Measurements from ENCODE around the gene CDKAL1. TPM values are rescaled to one million over a fixed set of nuclear protein-coding genes. Genes with fewer than 3 reads are reported as not detected.

CDKAL1 gene
- total and polyA plus RNA-seq, 2 donors from 2014 or later = 4.6 to 20.2 TPM

DNA sequence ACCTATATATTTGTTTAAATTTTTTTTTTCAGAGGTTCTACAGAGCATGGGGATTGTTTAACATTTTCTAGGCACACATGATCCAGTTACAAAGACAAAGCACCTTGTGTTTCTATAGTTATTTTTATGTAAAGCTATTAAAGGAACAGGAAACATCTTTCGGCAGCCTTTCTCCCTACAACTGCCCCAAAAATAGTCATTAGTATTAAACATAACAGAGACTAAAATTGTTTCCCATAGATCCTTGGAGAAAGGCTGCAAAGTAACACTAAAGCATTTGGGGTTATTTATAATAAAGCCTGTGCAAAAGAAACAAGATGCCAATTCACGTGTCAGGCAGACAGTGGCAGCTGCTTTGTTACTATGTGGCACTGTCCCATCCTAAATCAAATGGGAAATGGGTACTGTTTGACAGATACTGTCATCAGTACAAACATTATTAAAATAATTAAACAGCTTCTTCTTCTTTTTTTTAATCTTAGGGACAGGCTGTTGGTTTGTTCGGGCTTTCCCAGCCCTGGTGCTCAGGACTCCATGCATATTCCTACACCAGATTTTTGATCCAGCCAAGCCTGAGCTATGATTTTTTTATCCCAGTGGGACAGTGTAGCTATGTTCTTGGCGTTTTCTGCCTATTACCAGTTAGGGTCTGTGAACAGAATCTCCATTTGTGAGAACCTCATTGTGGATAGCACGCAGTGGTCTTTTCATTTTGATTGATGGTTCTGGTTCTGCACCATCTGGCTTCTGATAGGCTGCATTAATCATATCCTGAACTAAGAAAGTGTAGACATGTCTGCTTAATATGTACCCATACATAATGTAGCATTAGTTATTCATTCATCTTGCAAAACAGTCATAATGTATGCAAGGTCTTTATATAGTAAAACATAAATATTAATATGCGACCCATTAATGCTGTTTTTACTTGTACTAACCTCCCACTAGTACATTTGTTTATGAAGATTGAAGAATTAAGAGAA, 598.9 kb downstream of the CDKAL1 start:
- no peak for FAIRE-seq
- intact Hi-C loops (cut with DNase I) = no loop called here
- DNase-seq = no peak
- Histone ChIP-seq H3K27me3 (ENCODE audit: control insufficient read depth, insufficient read depth, low read length) (no peaks in the 10 kb centered on the region), H3K27ac (ENCODE audit: low read depth in 2 of 2, low read length in 2 of 2) (no peak overlapping the region), H3K9ac (ENCODE audit: low read length in 3 of 3) (no peak overlapping the region), H3K36me3 (ENCODE audit: control insufficient read depth in 2 of 3, insufficient read depth in 3 of 3, low read length in 3 of 3) (no peaks in the 10 kb centered on the region), H3K4me1 (ENCODE audit: control insufficient read depth in 2 of 3, insufficient read depth in 2 of 3, low read depth in 1 of 3, low read length in 3 of 3) (peaks cover 0 to 5% (median 0%) of the 10 kb centered on the region in 3 donors), H3K4me3 (ENCODE audit: low read length in 3 of 3) (no peak overlapping the region), H3K9me3 (ENCODE audit: control insufficient read depth in 2 of 3, insufficient read depth in 1 of 3, low read length in 3 of 3) (no peaks in the 10 kb centered on the region)
- TF ChIP-seq, protein P1, sequence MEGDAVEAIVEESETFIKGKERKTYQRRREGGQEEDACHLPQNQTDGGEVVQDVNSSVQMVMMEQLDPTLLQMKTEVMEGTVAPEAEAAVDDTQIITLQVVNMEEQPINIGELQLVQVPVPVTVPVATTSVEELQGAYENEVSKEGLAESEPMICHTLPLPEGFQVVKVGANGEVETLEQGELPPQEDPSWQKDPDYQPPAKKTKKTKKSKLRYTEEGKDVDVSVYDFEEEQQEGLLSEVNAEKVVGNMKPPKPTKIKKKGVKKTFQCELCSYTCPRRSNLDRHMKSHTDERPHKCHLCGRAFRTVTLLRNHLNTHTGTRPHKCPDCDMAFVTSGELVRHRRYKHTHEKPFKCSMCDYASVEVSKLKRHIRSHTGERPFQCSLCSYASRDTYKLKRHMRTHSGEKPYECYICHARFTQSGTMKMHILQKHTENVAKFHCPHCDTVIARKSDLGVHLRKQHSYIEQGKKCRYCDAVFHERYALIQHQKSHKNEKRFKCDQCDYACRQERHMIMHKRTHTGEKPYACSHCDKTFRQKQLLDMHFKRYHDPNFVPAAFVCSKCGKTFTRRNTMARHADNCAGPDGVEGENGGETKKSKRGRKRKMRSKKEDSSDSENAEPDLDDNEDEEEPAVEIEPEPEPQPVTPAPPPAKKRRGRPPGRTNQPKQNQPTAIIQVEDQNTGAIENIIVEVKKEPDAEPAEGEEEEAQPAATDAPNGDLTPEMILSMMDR (IDR thresholded peaks at IDR 0.05; ENCODE audit: borderline replicate concordance, extremely low read depth, insufficient read depth) = no peak

DNA sequence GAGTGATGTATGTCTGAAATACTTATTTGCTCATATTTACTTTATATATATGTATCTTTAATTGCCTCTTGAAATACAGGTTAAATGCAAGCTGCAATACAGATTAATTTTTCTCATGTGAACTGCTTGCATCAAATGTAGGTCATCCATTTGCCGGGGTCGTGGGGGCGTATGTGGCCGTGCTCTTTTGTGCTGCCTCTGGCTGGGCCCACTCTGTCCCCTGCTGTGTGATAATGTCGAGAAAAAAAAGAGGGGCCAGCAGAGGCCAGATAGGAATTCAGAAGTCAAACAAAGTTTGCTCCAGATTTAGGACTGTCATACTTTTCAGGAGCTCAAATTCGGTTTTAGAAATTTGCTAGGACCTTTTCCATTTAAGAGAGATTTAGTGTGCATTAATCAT, 599.6 kb downstream of the CDKAL1 start:
- FAIRE-seq (no peak), DNase-seq (no peak)
- H3K9me3 ChIP-seq (ENCODE audit: control insufficient read depth in 2 of 3, insufficient read depth in 1 of 3, low read length in 3 of 3) = no peaks in the 10 kb centered on the region
- H3K4me1 ChIP-seq (ENCODE audit: control insufficient read depth in 2 of 3, insufficient read depth in 2 of 3, low read depth in 1 of 3, low read length in 3 of 3) = peaks cover 0 to 5% (median 0%) of the 10 kb centered on the region in 3 donors
- H3K9ac ChIP-seq (ENCODE audit: low read length in 3 of 3) = no peak overlapping the region
- no peak overlapping the region for H3K27ac ChIP-seq (ENCODE audit: low read depth in 2 of 2, low read length in 2 of 2)
- no peaks in the 10 kb centered on the region for H3K27me3 ChIP-seq (ENCODE audit: control insufficient read depth, insufficient read depth, low read length)
- no peak overlapping the region for H3K4me3 ChIP-seq (ENCODE audit: low read length in 3 of 3)
- intact Hi-C loops (cut with DNase I) = no loop called here
- no peaks in the 10 kb centered on the region for H3K36me3 ChIP-seq (ENCODE audit: control insufficient read depth in 2 of 3, insufficient read depth in 3 of 3, low read length in 3 of 3)
- TF ChIP-seq, protein P1 (IDR thresholded peaks at IDR 0.05; ENCODE audit: borderline replicate concordance, extremely low read depth, insufficient read depth) = no peak

DNA sequence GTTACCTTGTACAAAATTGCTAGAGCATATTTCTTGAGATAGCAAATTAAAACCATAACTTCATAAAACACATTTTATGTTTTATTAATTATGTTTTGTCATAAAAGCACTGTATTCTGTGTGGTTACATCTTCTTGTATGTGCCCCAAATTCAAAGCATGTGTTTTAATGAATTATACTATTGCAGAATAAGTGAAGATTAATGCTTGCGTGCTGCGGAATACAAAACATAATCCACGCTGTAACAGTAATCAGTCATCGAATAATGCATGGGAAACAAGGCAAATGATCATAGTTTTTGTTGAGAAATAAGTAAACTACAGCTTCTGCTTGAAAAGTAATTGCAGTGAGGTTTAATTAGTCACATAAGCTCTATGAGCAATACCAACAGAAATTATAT, 600.1 kb downstream of the CDKAL1 start:
- H3K9me3 ChIP-seq (ENCODE audit: control insufficient read depth in 2 of 3, insufficient read depth in 1 of 3, low read length in 3 of 3) = no peaks in the 10 kb centered on the region
- H3K36me3 ChIP-seq (ENCODE audit: control insufficient read depth in 2 of 3, insufficient read depth in 3 of 3, low read length in 3 of 3) = no peaks in the 10 kb centered on the region
- TF ChIP-seq, protein P1 (IDR thresholded peaks at IDR 0.05; ENCODE audit: borderline replicate concordance, extremely low read depth, insufficient read depth) = no peak
- no peaks in the 10 kb centered on the region for H3K27me3 ChIP-seq (ENCODE audit: control insufficient read depth, insufficient read depth, low read length)
- FAIRE-seq (no peak), DNase-seq (no peak)
- intact Hi-C loops (cut with DNase I) = no loop called here
- H3K9ac ChIP-seq (ENCODE audit: low read length in 3 of 3) = no peak overlapping the region
- peaks cover 0 to 5% (median 0%) of the 10 kb centered on the region in 3 donors for H3K4me1 ChIP-seq (ENCODE audit: control insufficient read depth in 2 of 3, insufficient read depth in 2 of 3, low read depth in 1 of 3, low read length in 3 of 3)
- no peak overlapping the region for H3K27ac ChIP-seq (ENCODE audit: low read depth in 2 of 2, low read length in 2 of 2)
- no peak overlapping the region for H3K4me3 ChIP-seq (ENCODE audit: low read length in 3 of 3)

Data from kidney (tissue), 14 donors.